ENCODE results near the gene ZNF536.
"Not testable (repeated sequence)": the region's sequence is repeated elsewhere in the genome, so short reads cannot be mapped to it uniquely, and the experiment has no call there.

ZNF536 gene

DNA sequence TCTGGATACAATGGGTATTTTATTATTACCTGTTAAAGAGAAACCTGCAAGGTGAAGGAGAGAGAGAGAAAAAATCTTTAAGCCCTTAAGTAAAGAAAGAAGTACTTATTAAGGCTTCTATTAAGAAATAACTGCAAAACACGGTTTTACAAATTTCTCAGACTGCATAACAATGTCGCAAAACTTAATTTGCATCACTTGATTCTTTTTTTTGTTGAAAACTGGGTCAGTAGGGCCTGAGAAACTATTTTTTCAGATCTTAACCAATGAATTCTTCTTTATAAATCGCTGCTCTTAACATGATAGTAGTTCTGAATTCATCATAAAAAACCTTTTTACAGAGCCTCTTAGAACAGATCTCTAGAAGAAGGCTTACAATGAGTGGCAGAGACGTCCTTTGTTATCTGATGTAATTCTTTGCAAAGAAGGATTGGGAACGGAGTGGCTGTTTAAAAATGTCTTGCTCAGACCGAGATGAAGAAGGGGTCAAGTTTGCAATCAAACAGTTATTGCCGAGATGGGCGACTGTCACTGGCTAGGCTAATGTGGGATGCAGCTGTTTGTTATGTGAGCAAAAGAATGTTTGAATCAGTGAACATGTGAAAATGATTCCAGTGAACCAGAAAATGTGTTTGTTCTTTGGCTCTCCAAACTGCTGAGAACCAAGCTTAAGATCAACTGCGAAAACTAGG lies 76.3 kb downstream of the ZNF536 start:
- DNase-seq: no peak

DNA sequence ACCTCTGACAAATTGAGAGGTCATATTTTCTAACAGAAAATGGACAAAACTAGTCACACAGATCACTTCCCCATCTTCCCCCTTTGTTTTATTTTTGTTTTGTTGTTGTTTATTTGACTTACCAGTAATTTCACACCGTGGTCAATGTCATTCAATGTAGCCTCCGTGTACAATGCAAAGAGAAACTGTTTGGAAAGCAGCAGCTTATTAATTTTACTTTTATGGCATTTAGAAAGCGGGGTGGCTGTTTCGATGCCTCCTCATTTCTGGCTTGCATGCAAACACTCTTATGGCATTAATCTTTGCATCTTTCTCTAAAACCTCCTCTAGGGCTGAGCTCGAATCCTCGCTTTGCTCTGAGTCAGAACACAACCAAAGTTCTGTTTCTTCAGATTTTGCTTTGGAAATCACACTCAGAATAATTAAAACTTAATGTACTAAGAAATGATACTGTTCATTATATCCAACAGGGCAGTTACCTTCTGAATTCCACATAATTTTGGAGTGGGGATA lies 77.0 kb downstream of the ZNF536 start:
- DNase-seq: no peak

DNA sequence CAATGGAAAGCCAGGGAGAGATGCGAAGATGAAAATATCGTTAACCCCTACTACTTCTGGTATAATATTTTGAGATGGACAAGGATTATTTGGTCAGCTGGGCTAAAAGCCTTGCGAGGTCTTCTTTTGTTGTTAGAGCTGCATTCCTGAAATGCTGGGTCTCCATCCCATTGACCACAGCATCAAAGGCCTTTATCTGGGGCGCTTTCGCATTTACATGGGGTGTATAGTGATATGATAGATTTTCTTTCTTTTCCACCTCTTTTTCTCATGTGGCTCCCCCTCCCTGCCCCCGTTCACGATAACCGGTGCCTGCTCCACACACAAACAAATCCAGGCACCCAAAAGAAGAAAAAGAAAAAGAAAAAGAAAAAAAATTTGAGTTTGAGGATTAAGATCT lies 77.5 kb downstream of the ZNF536 start:
- no peak for DNase-seq

DNA sequence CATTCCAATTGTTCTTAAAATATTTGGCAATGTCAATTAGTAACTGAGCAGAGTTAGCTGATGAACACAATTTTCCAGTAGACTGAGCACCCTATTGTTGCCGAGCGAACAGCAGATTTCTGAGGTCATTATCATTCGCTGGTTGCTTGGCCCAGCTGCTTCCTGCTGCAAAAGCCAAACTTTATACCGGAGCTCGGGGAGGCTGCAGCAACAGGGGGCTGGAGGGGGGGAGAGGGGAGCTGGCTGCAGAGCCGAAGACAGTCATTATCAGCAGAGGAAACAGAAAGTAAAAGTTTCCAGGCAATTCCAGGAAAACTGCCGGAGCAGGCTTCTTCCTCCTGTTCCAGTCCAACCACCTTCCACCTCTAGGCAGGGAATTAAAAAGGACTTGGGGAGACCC lies 77.9 kb downstream of the ZNF536 start:
- DNase-seq: no peak

DNA sequence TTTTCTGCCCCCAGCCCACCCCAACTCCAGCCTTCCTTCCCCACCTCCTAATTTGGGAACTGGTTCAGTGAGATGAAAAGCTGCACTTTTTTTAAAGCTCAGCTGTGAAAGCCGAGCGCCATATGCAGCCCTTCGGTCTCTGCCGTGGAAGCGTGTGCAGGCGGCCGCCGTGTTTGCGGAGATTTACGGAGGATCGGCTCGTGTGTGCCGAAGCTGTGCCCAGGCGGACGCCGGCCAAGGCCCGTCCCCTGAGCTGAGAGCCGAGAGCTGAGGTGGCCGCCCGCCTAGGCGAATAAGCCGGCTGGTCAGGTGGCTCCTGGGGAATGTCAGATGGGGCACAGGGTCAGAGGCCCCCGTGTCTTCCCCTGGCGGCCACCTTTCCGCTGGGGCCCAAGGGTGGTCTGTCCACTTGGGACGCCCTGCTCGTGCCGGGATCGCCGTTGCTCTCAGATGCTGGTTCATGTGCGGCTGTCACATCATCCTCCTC lies 78.7 kb downstream of the ZNF536 start:
- no peak for DNase-seq

DNA sequence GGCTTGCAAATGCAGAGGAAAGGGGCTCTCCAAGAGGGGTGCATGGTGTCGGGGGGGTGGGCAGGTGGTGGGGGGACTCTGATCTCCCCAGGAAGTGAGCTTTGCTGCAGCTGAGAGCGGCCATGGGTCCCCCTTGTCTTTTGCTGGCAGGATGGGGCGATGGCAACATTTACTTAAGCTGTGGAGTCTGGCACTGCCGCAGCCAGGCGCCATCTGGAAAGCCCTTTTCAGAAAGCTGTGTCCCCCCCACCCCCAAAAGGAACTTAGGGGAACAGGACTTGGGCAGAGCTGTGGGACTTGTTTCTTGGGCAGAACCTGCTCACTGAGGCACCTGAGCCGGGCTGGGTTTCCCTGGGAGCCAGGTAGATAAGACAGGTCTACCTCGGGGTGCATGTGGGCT lies 80.7 kb downstream of the ZNF536 start:
- no peak for DNase-seq

DNA sequence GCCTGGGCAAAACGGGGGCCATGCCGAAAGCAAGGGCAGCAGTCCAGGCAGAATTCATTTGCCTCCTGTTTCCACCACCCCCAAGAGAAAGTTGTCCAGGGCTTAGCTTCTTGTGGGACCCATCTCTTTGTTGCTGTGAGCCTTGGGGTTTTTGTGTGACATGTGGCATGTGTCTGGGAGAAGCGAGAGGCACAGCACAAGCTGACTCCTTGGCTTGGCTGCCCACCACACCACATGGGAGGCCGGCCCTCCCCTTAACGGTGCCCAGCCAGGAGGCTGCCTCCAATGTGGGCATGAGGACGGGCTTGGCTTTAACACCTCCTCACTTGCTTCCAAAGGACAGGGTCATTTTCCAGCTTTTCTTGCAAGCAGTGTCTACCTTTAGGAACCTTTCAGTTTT lies 81.6 kb downstream of the ZNF536 start:
- no peak for DNase-seq

DNA sequence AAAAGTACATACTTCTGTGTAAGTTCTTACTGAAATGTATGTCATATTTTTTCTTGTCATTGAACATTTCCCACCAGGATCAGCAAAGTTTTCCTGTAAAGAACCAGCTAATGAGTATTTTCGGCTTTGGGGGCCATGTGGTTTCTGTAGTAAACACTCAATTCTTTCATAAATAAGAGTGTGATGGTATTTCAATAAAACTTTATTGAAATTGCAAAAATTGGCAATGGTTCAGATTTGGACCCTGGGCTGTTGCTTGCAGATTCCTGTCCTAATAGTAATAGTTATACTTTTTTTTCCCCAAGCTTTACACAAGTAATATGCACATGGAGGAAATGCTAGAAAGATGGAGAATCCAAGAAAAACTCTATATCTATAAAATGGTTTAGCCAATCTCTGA lies 83.7 kb downstream of the ZNF536 start:
- no peak for DNase-seq

DNA sequence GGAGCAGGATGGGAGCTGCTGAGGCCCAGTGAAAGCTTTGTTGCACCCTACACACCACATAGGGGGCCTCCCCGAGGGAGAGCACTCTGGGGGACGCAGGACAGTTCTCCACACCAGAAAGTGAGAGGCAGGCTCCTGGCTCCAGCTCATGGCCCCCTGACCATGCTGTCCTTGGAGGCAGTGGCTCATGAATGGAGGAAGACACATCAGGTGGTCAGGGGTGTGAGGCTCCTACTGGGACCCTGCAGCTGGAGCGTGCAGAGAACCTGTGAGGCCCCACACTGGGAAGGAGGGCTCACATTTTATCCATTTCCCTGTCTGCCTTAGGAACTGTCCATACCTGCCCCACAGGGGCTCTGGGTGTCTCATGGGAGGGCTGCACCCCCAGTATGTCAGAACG lies 85.3 kb downstream of the ZNF536 start:
- no peak for DNase-seq

DNA sequence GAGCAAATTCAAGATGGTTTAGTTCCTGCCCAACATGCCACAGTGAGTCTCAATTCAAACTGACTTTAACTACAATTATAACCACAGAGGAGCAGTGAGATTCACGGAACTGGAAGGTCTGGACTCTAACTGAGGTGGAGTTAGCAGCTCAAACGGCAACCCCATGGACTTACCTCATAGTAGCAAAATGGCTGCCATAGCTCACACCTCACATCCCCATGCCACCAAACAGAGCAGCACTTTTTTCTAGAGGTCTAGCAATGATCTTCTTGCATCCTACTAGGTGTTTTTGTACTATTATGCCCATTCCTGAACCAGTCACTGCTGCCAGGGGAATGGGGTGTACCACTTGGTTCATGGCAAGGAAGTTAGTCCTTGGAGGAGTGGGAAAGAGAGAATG lies 87.7 kb downstream of the ZNF536 start:
- no peak for DNase-seq

DNA sequence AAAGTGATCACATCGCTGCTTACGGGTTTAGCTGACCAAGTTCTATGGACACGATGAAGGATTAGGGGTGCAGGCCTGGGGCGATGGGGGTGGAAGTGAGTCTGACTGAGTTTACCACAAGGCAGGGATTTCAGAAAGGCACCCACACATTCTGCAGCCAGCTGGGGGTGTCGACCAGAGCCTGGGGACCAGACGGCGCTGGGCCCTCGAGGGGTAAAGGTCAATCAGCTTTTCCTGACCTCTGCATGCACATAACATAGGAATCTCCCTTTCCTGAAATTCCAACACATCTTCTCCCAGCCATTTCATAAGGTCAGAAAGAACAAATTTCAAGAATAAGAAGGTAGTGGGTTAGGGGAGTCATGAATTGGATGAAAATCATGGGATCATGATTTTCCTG lies 92.0 kb downstream of the ZNF536 start:
- no peak for DNase-seq

DNA sequence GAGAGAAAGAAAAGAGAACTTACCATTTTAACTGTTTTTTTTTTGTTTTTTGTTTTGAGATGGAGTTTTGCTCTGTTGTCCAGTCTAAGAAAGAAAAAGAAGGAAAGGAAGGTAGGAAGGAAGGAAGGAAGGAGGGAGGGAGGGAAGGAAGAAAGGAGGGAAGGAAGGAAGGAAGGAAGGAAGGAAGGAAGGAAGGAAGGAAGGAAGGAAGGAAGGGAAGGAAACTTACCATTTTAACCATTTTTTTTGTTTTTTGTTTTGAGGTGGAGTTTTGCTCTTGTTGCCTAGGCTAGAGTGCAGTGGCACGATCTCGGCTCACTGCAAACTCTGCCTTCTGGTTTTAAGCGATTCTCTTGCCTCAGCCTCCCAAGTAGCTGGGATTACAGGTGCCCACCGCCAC lies 94.4 kb downstream of the ZNF536 start:
- not testable (repeated sequence) for DNase-seq

DNA sequence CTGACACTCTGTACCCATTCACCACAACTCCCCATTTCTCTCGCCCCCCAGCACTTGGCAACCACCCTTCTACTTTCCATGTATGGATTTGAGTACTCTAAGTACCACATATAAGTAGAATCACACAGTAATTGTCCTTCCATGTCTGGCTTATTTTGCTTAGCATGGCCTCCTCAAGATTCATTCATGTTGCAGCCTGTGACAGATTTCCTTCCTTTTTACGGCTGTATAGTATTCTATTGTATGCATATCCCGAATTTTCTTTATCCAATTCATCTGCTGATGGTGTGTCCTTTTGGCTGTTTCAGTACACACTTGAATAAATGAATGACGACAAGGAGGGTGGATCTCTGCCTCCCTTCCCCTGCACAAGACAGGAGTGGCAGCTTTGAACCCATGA lies 95.1 kb downstream of the ZNF536 start:
- no peak for DNase-seq

DNA sequence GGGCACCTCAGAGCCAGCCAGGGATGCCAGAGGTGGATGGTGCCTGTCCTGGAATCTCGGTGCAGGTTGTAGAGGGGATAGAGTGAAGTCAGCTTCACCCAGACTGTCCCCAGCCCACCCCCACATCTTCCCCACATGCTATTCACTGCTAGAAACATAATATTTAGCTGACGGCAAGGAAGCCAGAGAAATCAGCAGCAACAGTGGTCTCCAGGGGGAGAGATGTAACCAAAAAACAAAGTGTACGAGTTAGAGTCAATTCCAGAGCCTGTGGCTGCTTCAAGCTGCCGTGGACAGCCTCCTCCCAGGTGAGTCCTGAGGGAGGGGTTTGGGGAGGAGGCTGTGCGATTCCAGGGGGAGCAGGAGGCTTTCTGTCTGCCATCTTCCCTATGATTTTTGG lies 97.6 kb downstream of the ZNF536 start:
- no peak for DNase-seq

DNA sequence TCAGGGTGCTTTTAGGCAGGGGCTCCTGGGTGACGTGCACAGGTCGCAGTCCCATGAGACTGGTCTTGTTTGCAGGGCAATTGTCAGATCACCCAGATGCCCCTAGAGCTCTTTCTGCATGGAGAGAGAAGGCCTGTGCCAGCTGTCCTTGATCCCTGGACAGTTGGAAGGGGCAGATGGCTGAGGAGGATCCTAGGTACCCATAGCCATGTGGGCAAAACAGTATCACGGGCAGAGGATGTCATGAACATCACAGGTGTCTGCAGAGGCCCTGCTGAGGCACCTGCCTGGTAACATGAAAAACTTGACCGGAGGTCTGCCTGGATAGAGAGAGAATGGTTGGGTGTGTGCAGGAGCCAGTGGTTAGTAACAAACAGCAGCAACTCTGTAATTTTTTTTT lies 99.3 kb downstream of the ZNF536 start:
- DNase-seq: no peak

DNA sequence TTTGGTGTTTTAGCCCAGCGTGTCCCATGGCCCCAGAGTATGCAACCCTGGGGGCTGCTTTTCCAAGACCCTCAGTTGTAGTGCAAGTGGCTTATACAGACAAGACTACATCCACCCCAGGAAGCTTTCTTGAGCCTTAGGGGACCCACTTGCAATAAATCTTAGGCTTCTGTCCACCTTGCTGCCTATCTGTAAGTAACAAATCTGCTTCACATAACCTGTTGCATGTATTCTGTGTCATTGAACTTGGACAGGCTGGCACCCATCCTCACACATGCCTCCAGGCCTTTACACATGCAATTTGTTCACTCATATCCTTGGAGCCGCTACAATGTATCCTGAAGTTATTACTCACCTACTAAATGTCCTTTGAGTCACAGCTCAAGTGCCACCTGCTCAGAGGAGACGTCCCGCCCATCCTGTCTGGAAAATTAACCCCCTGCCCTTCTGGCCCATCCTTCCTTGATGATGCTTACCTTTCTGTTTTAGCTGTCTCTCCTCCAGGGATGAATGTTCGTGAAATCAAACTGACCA lies 101.2 kb downstream of the ZNF536 start:
- DNase-seq: no peak

DNA sequence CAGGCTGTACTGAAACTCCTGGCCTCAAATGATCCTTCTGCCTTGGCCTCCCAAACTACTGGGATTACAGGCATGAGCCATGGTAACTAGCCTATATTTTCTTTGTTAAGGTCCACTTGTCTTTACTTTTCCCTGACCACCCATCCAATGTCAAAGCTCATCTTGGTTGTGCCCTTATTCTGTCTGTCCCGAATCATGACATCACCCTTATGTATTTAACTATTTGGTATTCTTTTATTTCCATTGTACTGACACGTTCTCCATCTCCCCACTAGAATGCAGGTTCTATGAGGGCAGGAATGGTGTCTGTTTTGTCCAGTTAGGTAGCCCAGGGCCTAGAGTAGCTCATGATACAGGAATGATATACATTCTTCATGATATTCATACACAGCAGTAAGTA lies 104.8 kb downstream of the ZNF536 start:
- DNase-seq: no peak

DNA sequence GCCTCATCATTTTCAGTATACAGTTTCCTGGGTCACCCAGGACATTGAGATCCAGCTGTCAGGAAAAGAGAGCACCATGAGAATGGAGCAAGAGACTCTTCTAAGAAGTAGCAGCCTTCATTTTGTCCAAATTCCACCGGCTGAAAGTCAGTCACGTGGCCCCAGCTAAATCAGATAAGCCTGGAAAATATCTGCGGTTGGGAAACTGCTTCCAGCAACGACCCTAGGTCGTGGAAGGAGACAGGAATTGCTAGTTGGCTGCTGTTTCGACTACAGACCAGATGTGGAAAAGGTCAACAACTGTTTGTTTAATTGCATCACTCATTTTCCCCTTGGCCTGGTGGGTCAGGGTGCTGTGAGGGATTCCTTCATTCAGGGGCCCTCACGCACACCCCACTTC lies 107.0 kb downstream of the ZNF536 start:
- DNase-seq: no peak

DNA sequence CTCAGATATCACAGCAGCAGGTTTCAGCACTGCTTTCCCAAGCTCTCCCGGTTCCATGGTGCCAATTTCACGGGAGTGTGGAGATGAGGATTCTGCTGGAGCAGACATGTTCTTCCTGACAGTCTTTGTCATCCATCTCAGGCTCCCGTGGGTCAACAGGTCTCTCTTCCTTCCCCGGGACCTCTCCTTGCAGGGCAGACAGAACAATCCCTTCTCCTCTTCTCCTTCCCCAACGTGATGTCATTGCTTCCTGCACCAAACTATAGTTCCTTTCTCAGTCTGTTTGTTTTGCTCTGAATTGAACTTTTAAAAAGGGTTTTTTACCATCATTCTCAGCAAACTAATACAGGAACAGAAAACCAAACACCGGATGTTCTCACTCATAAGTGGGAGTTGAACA lies 107.9 kb downstream of the ZNF536 start:
- DNase-seq: no peak

DNA sequence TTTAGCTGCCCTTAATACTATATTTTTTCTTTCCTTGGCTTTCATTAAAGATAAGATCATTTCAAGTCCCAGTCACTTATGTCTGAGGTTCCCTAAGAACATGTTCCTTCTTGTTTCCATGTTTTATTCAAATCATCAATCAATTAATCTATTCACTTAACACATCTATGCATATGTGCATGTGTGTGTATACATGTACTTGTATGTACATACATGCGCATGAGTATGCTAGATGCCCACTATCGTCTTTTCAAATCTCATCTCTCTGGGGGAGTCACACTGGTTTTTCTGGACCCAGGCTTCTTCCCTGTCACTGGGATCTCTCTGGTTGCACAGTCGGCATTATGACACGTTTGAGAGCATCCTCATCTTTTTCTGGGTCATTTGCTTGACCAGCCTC lies 108.9 kb downstream of the ZNF536 start:
- DNase-seq: no peak

DNA sequence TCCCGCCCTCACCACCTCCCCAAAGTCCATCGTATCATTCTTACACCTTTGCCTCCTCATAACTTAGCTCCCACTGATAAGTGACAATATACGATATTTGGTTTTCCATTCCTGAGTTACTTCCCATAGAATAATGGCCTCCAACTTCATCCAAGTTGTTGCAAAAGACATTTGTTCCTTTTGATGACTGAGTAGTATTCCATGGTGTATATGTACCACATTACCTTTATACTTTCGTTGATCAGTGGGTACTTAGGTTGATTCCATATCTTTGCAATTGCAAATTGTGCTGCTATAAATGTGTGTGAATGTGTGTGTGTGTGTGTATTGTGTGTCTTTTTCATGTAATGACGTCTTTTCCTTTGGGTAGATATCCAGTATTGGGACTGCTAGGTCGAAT lies 109.6 kb downstream of the ZNF536 start:
- DNase-seq: no peak

DNA sequence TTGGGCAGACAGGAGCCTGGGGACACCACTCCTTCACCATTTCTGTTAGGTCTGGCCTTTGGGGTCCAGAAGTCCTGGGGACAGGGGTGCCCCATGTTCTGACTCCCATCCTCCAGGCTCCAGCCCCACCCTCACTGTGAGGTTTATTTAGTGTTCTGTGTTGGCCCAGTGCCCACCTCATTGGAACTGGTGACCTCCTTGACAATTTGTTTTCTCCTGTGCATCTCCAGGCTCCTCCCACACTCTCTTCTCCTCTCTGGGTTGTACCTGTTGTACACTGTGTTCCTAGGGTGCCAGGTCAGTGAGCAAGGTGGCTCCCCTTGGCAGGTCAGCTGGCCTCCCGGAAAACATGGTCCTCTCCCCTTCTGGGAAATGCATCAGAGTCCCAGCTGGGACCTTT lies 110.8 kb downstream of the ZNF536 start:
- no peak for DNase-seq

DNA sequence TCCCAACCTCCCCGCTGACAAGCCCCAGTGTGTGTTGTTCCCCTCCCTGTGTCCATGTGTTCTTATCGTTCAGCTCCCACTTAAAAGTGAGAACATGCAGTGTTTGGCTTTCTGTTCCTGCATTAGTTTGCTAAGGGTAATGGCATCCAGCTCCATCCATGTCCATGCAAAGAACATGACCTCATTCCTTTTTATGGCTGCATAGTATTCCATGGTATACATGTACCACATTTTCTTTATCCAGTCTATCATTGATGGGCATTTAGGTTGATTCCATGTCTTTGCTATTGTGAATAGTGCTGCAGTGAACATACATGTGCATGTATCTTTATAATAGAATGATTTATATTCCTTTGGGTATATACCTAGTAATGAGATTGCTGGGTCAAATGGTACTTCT lies 114.1 kb downstream of the ZNF536 start:
- DNase-seq: not testable (repeated sequence)

DNA sequence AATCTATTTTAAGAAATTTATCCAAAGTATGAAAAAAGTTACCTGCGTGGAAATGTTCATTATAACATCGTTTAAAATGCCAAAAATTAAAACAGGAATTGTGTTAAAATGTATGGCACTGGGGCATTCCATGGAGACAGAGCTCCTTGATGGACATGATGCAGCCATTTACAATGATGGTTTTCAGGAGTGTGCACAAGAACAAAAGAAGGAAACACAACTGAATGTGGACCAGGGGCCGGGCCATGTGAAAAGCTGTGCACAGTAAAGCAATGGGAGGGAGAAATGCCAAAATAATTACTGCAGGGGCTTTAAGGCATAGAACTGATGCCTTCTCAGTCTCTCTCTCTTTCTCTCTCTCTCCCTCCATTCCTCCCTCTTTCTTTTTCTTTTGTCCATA lies 115.0 kb downstream of the ZNF536 start:
- DNase-seq: no peak

DNA sequence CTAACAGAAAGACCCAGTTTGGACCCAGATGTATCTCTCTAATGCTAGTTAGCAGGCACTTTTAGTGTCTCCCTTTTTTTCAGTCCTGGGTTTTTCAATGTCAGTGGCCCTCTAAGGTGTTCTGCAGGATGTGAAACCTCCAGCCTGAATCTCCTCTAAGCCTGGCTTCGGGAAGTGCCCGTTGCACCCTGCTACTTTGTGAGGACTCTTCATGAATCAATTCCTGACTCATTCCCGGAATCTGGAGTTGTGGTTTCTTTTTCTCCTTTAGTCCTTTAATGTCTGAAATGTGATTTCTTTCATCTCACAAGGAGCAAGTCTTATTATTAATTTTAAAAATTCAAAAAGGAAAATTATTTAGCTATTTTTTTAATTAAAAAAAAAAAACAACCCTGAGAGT lies 116.0 kb downstream of the ZNF536 start:
- DNase-seq: no peak

All from NCI-H226 (cell line).